GM18505 (cell line): Measurements from ENCODE around the gene STRN3.
"Not testable (repeated sequence)": the region's sequence is repeated elsewhere in the genome, so short reads cannot be mapped to it uniquely, and the experiment has no call there.

Experiments used
- ATAC-seq: cut with Tn5 transposase; IDR thresholded peaks from one replicate; pipeline ENCODE4 v1.9.1; 2021; ENCODE audit not compliant: unreplicated experiment
- POLR2A ChIP-seq: IDR thresholded peaks from 4 replicates; pipeline ENCODE4 v1.6.1; 2011; ENCODE audit warnings: borderline replicate concordance; ENCODE audit not compliant: insufficient read depth, insufficient read length; ENCODE audit errors: extremely low read depth

STRN3 gene

GRCh38 chr14:30977752-30978151 is 48.4 kb downstream of the STRN3 start:
- ATAC-seq: no peak
- no peak for TF ChIP-seq POLR2A

- no peak for TF ChIP-seq POLR2A
- no peak for ATAC-seq
These were observed 51.6 kb downstream of the STRN3 start for GRCh38 chr14:30974628-30975027.

GRCh38 chr14:30972882-30973582 is 53.1 kb downstream of the STRN3 start:
- no peak for TF ChIP-seq POLR2A
- no peak for ATAC-seq

- ATAC-seq: not testable (repeated sequence)
These were observed 54.0 kb downstream of the STRN3 start for GRCh38 chr14:30972036-30972732.

GRCh38 chr14:30971586-30971985 is 54.6 kb downstream of the STRN3 start:
- ATAC-seq: no peak
- no peak for TF ChIP-seq POLR2A

- ATAC-seq: not testable (repeated sequence)
These were observed 56.4 kb downstream of the STRN3 start for GRCh38 chr14:30969796-30970195.

GRCh38 chr14:30967364-30968098 is 58.6 kb downstream of the STRN3 start:
- not testable (repeated sequence) for ATAC-seq

GRCh38 chr14:30966415-30967363 is 59.5 kb downstream of the STRN3 start:
- no peak for ATAC-seq
- no peak for TF ChIP-seq POLR2A

- ATAC-seq: not testable (repeated sequence)
These were observed 60.3 kb downstream of the STRN3 start for GRCh38 chr14:30965861-30966260.

GRCh38 chr14:30962537-30962936 is 63.6 kb downstream of the STRN3 start:
- not testable (repeated sequence) for ATAC-seq

GRCh38 chr14:30961330-30961729 is 64.8 kb downstream of the STRN3 start:
- TF ChIP-seq POLR2A: no peak
- ATAC-seq: no peak

- TF ChIP-seq POLR2A: no peak
- ATAC-seq: no peak
These were observed 66.0 kb downstream of the STRN3 start for GRCh38 chr14:30960216-30960615.

GRCh38 chr14:30958555-30959407 is 67.4 kb downstream of the STRN3 start:
- no peak for ATAC-seq
- no peak for TF ChIP-seq POLR2A
